NCI-H446 treated with DMSO at 0.1 percent for 48 hours (cell line): ENCODE data around the gene PODNL1.

ENCODE experiments used
- DNase-seq: peaks from one replicate; lab custom pipeline; 2025; lab: John Stamatoyannopoulos, UW

PODNL1 gene

DNA sequence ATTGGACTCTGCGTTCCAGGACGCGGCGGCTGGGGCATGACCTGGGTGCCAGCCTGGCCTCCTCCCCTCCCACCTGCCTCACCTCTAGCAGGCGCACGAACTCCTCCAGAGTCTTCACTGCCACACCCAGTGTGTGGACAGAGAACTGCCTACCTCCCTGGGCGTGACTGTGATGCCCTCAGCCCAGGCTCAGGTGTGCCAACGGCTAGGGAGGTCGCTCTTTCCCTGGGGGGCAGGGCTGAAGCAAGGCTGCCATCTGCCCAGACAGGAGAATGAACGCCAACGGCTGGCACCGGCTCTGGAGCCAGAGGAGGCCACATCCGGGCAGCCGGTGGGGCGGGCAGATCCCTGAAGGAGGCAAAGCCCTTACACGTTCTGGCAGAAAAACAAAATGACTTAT is 49.9 kb downstream of the PODNL1 start:
- DNase-seq, result no peak

- no peak for DNase-seq
Observed at GRCh38 chr19:13887517-13887916, 50.7 kb downstream of the PODNL1 start.

GRCh38 chr19:13887018-13887436 is 51.2 kb downstream of the PODNL1 start:
- DNase-seq, result no peak

DNA sequence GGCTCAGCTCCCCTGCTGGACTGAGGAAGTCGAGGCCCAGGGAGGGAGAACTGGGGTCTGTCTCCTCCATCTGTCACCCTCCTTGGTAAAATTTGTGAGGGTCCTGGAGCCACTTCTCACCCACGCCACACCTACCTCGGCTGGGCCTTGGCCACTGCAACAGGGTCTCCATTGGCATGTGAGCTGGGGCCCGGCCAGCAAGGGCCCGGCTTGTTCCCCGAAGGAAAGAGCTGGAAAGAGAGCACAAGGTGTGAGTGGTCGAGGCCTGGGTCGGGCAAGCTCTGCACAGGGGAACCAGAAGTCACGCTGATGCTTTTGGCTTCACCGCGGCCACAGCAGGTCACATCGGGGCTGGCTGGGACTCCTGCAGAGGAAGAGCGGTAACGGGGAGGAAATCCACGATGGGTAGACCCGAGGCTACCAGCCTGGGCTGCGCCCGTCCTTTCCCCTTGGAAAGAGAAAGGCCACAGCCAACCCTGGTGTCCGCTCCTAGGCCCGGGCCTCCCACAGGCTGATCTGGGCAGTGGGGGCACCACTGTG is 52.3 kb downstream of the PODNL1 start:
- DNase-seq, result no peak

DNA sequence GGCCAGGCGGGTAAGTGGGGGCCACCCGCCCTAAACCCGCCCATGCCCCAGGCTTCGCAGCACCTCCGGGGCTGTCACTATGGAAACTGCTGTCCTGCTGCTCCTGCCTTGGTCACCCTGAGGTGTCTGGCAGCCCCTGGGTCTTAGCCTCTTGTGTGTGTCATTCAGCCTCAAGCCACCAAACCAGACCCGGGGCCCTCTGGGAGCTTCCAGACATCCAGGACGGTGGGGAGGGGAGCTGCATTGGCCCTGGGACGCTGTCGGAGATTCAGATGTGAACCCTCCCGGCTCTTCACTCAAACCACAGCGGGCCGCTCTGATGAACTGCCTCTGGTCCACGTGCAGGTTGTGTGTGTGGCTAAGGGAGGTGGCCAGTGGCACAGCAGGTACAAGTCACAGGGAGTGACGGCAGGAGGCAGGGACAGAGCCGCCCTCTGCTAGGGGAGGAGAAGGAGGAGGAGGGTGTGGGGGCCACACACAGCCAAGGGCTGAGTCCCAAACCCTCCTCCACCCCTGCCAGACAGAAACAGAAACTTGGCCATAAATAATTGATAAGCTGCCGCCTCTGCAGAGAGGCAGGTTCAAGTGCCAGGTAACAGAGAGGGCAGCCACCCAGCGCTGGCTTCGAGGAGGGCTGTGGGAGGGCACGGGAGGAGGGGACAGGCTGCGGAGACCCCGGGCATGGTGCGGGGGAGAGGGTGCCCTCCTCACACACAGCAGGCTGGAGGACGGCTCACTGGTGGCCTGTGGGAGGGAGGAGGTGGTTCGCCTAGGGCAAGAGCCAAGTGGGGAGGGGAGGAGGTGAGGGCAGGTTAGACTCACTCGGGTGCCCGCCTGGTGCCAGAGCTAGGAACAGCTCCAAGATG is 53.3 kb downstream of the PODNL1 start:
- no peak for DNase-seq

DNA sequence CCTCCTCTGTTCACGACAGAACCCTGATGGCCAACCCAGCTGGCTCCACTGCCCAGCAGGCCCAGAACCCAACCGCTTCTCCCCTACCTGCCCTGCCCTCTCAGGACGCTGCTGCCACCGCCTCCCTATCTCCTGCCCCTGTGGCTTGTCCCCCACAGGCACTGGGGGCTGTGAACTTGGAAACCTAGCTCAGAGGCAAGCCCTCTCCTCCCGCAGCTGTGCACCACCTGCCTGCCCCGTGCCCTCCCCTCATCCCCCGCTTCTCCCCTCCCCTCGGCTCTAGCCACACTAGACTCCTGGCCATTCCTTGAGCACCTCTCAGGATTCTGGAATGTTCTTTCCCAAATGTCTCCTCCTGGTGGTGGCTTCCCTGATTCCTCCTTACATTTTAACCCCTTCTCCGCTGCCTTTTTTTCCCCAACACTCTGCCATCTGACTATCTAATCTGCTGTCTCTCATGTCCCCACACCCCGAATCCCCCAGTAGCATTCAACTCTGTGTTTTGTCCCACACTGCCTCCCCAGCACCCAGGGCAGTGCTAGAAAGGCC is 54.6 kb downstream of the PODNL1 start:
- DNase-seq, result no peak

DNA sequence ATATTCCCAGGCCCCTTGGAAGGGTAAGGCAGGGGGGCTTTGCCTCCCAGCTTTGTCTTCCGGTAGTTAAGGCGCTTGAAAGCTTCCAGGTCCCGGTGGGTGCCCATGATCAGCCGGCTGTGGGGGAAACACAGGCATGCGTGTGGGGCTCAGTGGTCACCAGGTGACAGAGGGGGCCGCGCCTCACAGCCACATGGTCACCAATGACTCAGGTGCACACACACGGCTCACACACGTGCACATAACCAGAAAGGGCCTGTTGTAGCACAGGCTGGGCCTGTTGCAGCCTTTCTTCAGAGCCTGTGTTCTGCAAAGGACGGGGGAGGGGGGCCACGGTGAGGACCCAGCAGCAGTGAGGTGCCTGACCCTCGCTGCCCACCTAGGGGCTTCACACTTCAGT is 55.4 kb downstream of the PODNL1 start:
- DNase-seq, result no peak

GRCh38 chr19:13882419-13882795 is 55.8 kb downstream of the PODNL1 start:
- DNase-seq, result no peak

DNA sequence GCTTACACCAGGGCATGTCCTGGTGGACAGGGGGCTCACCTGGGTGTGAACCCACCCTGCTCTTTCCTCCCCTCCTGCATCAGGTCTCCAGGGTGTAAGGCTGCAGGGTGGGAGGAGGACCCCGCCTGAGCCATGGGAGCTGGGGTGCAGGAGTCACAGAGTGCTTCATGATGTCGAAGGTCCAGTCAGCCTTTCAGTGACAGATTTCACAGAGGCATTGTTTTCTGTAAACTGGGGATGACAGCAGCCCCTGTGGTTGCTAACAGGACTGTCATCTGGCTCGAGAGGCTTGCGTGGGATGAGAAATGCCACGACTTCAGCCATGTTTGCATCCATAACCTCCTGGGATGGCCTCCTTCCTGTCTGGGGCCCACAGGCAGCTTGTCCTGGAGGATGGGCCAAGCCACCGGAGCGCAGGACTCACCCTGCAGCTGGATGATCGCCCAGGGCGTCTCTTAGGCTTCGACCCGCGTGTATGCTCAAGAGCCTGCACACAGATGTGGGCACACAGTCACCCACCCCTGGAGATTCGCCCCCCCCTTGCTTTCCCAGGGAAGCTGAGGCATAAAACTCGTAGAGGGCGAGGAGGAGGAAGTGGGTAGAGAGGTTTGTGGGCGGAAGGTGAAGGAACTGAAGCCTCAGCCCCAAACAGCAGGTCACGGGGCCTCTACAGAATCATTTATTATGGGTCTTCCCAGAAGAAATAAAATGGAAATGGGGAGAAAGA is 56.4 kb downstream of the PODNL1 start:
- no peak for DNase-seq

DNA sequence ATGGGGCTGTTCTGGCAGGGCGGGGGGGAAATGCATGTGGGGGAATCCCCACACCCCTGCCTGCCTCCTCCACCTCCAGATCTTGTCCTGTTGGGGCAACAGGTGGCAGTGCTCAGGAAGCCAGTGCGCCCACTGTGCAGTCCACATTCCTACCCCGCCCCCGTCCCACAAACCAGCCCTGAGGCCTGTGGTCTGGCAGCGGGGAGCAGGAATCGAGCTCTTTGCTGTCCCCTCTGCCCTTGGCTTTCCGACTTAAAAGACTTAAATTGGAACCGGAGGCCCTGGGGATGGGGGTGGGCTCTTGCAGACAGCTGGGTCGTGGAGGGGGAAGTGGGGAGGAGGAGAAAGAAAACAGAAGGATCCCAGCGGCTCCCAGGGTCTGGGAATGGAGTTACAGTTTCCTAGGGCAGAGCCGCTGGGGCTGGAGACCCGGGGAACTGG is 56.9 kb downstream of the PODNL1 start:
- no peak for DNase-seq
